IMR-90 (cell line): Measurements from ENCODE around the gene SS18L1. TPM values are rescaled to one million over a fixed set of nuclear protein-coding genes. Genes with fewer than 3 reads are reported as not detected.
A peak's percentile ranks its signal among the peaks of the same experiment; 100 is the strongest.

Source experiments
- ATAC-seq: fragments of 200-7000 bp; cut with Tn5 transposase; 2 replicates; pipeline ENCODE4 v1.9.1; 2020; ENCODE audit warnings: low read depth, mild to moderate bottlenecking, moderate library complexity
- BruUV-seq: library from RNA; stranded (reverse); fragments of 400-500 nt; replicated peaks from 2 replicates; lab custom pipeline; 2021; lab: Mats Ljungman, UMichigan
- CTCF ChIA-PET: fragments of 300-600 bp; formaldehyde crosslinking; extraction: SDS; loops from one replicate; lab custom pipeline; 2021; ENCODE audit warnings: antibody characterized with exemption; lab: Yijun Ruan, JAX
- POLR2A ChIA-PET: fragments of 300-600 bp; sonication (Branson Sonifier 250); formaldehyde crosslinking; loops from one replicate; lab custom pipeline; 2022; ENCODE audit warnings: antibody characterized with exemption; ENCODE audit not compliant: unreplicated experiment; lab: Charles Lee
- DNase-seq: peaks from one replicate; pipeline ENCODE4 v3.0.0; 2013
- H2AFZ ChIP-seq: replicated peaks from 2 replicates; pipeline ENCODE3; 2013; ENCODE audit warnings: low read length, mild to moderate bottlenecking; ENCODE audit not compliant: poor library complexity
- H2AK5ac ChIP-seq: 2 replicates; pipeline ENCODE4 v1.6.1; 2013; ENCODE audit warnings: low read depth, low read length, inconsistent platforms
- H2AK9ac ChIP-seq: replicated peaks from 2 replicates; pipeline ENCODE3; 2013; ENCODE audit warnings: mild to moderate bottlenecking, low read depth, low read length, moderate library complexity; ENCODE audit not compliant: poor library complexity
- H2BK120ac ChIP-seq: 2 replicates; pipeline ENCODE4 v1.6.1; 2013; ENCODE audit warnings: low read depth, low read length, inconsistent platforms
- H2BK15ac ChIP-seq: 3 replicates; pipeline ENCODE4 v1.6.1; 2013; ENCODE audit warnings: low read depth, low read length, inconsistent platforms
- H2BK20ac ChIP-seq: 2 replicates; pipeline ENCODE4 v1.6.1; 2013; ENCODE audit warnings: low read depth, mild to moderate bottlenecking, inconsistent platforms, low read length, moderate library complexity
- H2BK5ac ChIP-seq: 2 replicates; pipeline ENCODE4 v1.6.1; 2013; ENCODE audit warnings: mild to moderate bottlenecking, low read depth, low read length, inconsistent platforms; ENCODE audit not compliant: poor library complexity, severe bottlenecking
- H3K14ac ChIP-seq: replicated peaks from 2 replicates; pipeline ENCODE4 v1.6.1; 2013; ENCODE audit warnings: low read depth, low read length, inconsistent platforms
- H3K18ac ChIP-seq: 2 replicates; pipeline ENCODE4 v1.6.1; 2013; ENCODE audit warnings: low read depth, low read length, control low read depth
- H3K23ac ChIP-seq: 2 replicates; pipeline ENCODE4 v1.6.1; 2013; ENCODE audit warnings: low read depth, low read length, inconsistent platforms
- H3K27ac ChIP-seq: 2 replicates; pipeline ENCODE4 v1.5.1; 2013; ENCODE audit warnings: mild to moderate bottlenecking, control low read depth, low read length; ENCODE audit not compliant: insufficient read depth
- H3K27me3 ChIP-seq: 2 replicates; pipeline ENCODE4 v1.6.1; 2013; ENCODE audit warnings: low read length; ENCODE audit not compliant: control insufficient read depth, insufficient read depth
- H3K36me3 ChIP-seq: 2 replicates; pipeline ENCODE4 v1.6.1; 2013; ENCODE audit warnings: low read length, mixed read lengths; ENCODE audit not compliant: control insufficient read depth, insufficient read depth
- H3K4ac ChIP-seq: 2 replicates; pipeline ENCODE4 v1.6.1; 2013; ENCODE audit warnings: low read depth, low read length, inconsistent platforms
- H3K4me1 ChIP-seq: 2 replicates; pipeline ENCODE4 v1.6.1; 2013; ENCODE audit warnings: low read length, mixed read lengths; ENCODE audit not compliant: control insufficient read depth, insufficient read depth
- H3K4me2 ChIP-seq: 2 replicates; pipeline ENCODE4 v1.6.1; 2013; ENCODE audit warnings: low read depth, mild to moderate bottlenecking, control low read depth, low read length, moderate library complexity
- H3K4me3 ChIP-seq: 2 replicates; pipeline ENCODE4 v1.5.1; 2013; ENCODE audit warnings: low read depth, mild to moderate bottlenecking, control low read depth, low read length, moderate library complexity; ENCODE audit not compliant: insufficient read depth
- H3K56ac ChIP-seq: 2 replicates; pipeline ENCODE4 v1.6.1; 2013; ENCODE audit warnings: low read length, inconsistent platforms; ENCODE audit not compliant: insufficient read depth; ENCODE audit errors: extremely low read depth
- H3K79me1 ChIP-seq, 2 experiments: 2 replicates each; pipeline ENCODE4 v1.6.1; 2013; ENCODE audit warnings: low read length in 2 of 2, inconsistent platforms in 1 of 2, low read depth in 1 of 2
- H3K9ac ChIP-seq: 2 replicates; pipeline ENCODE4 v1.6.1; 2013; ENCODE audit warnings: low read depth, low read length, control low read depth
- H3K9me1 ChIP-seq: 2 replicates; pipeline ENCODE4 v1.6.1; 2013; ENCODE audit warnings: low read length, inconsistent platforms; ENCODE audit not compliant: insufficient read depth
- H3K9me3 ChIP-seq: 2 replicates; pipeline ENCODE4 v1.6.1; 2013; ENCODE audit warnings: low read length; ENCODE audit not compliant: control insufficient read depth, insufficient read depth
- H4K20me1 ChIP-seq: 2 replicates; pipeline ENCODE4 v1.6.1; 2013; ENCODE audit warnings: low read length, inconsistent platforms; ENCODE audit not compliant: insufficient read depth
- H4K5ac ChIP-seq: 2 replicates; pipeline ENCODE4 v1.6.1; 2013; ENCODE audit warnings: mild to moderate bottlenecking, low read depth, low read length, control low read depth
- H4K8ac ChIP-seq, 2 experiments: 2 replicates each; pipeline ENCODE4 v1.6.1; 2013; ENCODE audit warnings: low read depth in 2 of 2, low read length in 2 of 2, control low read depth in 1 of 2, inconsistent platforms in 1 of 2
- H4K91ac ChIP-seq: 2 replicates; pipeline ENCODE4 v1.6.1; 2013; ENCODE audit warnings: low read depth, low read length, inconsistent platforms; ENCODE audit not compliant: insufficient read depth
- POLR2A ChIP-seq: IDR thresholded peaks from 2 replicates; pipeline ENCODE4 v1.6.1; 2012; ENCODE audit warnings: mild to moderate bottlenecking, low read depth, low read length
- WGBS, 2 experiments: methylation state at CpG; one replicate each; pipeline versions ENCODE4 v1.1.5 to v1.1.7; 2013; ENCODE audit warnings: missing lambda C conversion rate in 2 of 2; ENCODE audit not compliant: insufficient read length in 1 of 2; ENCODE audit errors: extremely low coverage in 2 of 2; 5-methylcytosine and 5-hydroxymethylcytosine counted together
- dilution Hi-C: fragments of 300-500 bp; cut with HindIII; formaldehyde crosslinking; loops from one replicate; pipeline ENCODE4 v1.14.3; 2018; ENCODE audit warnings: low sequenced_read_pairs; ENCODE audit not compliant: unreplicated experiment
- in situ Hi-C: fragments of 300-500 bp; cut with MboI; formaldehyde crosslinking; loops from 3 replicates; pipeline ENCODE4 v1.14.3; 2019; ENCODE audit warnings: low sequenced_read_pairs, inconsistent platforms, mixed read lengths
- intact Hi-C: fragments of 100-400 bp; cut with micrococcal nuclease; formaldehyde crosslinking; loops from 2 replicates; pipeline ENCODE4 v1.10.0; 2022
- polyA plus RNA-seq, 3 experiments: library from polyadenylated mRNA; depleted of rRNA; stranded (reverse); fragments of >200 nt; gene quantifications; 2 replicates each; pipeline ENCODE4 v1.2.3, GENCODE V29; 2012; ENCODE audit warnings: low replicate concordance in 1 of 3
- total RNA-seq: library from RNA; depleted of rRNA; stranded (reverse); fragments of >200 nt; gene quantifications from 2 replicates; pipeline ENCODE4 v1.2.3, GENCODE V29; 2012
- TF ChIP-seq, protein P1 (sequence below): conservative IDR thresholded peaks from 2 replicates; pipeline ENCODE4 v1.5.1; 2012; ENCODE audit warnings: mild to moderate bottlenecking, low read depth, low read length, improper control_type of control experiment

SS18L1 gene
- total and polyA plus RNA-seq, 2 of the 4 experiments (the other 2 are of a cell fraction), result 8.1 to 12.2 TPM

DNA sequence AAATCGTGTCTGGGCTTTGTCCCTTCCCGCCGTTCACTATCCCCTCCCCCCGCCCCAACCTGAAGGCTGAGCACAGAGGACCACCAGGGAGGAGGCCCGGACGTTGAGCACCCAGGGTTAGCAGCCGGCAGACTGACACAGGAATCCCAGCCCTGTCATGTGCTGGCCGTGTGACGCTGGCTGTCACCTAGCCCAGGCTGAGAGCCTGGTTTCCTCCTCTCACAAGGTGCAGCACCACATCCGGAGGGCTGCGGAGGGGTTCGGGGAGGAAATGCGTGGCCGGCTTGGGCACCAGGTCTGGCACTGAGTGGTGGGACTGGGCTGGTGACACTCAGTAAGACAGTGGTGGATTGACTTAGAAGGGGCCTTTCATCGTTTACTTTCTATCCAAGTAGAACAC lies 25.9 kb upstream of the SS18L1 start:
- Histone ChIP-seq H3K36me3 (no peaks in the 10 kb centered on the region), H2BK120ac (no peak overlapping the region), H3K4me2 (no peak overlapping the region), H3K27ac (no peak overlapping the region), H2AK9ac (peak overlapping the region; percentile 55), H3K23ac (no peak overlapping the region), H3K4me1 (no peaks in the 10 kb centered on the region), H3K4me3 (no peak overlapping the region), H3K4ac (no peak overlapping the region), H3K18ac (no peak overlapping the region), H4K91ac (no peak overlapping the region), H3K9me3 (peaks cover 11% of the 10 kb centered on the region), H4K8ac (no peak overlapping the region), H3K14ac (no peak overlapping the region), H4K20me1 (no peaks in the 10 kb centered on the region), H2BK5ac (no peak overlapping the region), H2AFZ (no peak overlapping the region), H3K79me1 (no peaks in the 10 kb centered on the region; a peak in 1 of 4 replicates), H2BK15ac (no peak overlapping the region), H2AK5ac (no peak overlapping the region), H2BK20ac (no peak overlapping the region), H3K9me1 (no peaks in the 10 kb centered on the region), H3K56ac (no peak overlapping the region), H3K9ac (no peak overlapping the region), H3K27me3 (peaks cover 33% of the 10 kb centered on the region), H4K5ac (no peak overlapping the region)
- ChIA-PET CTCF (no interaction called here), POLR2A (no interaction called here)
- in situ Hi-C loops, result no loop called here
- BruUV-seq, result no TSS peak
- dilution Hi-C loops, result no loop called here
- no CpG with 5 or more reads among the region's 15 CpGs for WGBS, 2 experiments
- ATAC-seq, result no peak
- no peak for DNase-seq
- 0 out of 2 replicates have a peak, but pooled peaks have one; percentile 4 for TF ChIP-seq POLR2A
- TF ChIP-seq, protein P1, sequence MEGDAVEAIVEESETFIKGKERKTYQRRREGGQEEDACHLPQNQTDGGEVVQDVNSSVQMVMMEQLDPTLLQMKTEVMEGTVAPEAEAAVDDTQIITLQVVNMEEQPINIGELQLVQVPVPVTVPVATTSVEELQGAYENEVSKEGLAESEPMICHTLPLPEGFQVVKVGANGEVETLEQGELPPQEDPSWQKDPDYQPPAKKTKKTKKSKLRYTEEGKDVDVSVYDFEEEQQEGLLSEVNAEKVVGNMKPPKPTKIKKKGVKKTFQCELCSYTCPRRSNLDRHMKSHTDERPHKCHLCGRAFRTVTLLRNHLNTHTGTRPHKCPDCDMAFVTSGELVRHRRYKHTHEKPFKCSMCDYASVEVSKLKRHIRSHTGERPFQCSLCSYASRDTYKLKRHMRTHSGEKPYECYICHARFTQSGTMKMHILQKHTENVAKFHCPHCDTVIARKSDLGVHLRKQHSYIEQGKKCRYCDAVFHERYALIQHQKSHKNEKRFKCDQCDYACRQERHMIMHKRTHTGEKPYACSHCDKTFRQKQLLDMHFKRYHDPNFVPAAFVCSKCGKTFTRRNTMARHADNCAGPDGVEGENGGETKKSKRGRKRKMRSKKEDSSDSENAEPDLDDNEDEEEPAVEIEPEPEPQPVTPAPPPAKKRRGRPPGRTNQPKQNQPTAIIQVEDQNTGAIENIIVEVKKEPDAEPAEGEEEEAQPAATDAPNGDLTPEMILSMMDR, result no peak
- intact Hi-C loops, result no loop called here
